Nasal cavity respiratory epithelium epithelial cell of viscerocranial mucosa (primary cell): Measurements from ENCODE around the gene TUB. TPM values are rescaled to one million over a fixed set of nuclear protein-coding genes. Genes with fewer than 3 reads are reported as not detected.

Experiments
- total RNA-seq: library from RNA; depleted of rRNA; stranded (reverse); fragments of >200 nt; gene quantifications from 2 replicates; pipeline ENCODE4 v1.2.3, GENCODE V29; 2014

Gene TUB
- under 0.01 and 0.57 TPM in 2 replicates for total RNA-seq

GRCh38 chr11:8080674-8081590 lies at the start of gene TUB:
TUB (plus strand) TSS chr11:8081211; CDS start chr11:8081511, 300 bp downstream.

Other genes starting within 250 kb of the TUB start
- gene OR10A6, start 149.9 kb upstream of the TUB start, total RNA-seq = 0.07 TPM in 1 of 2 replicates, not detected in the other
- not detected in 2 replicates for gene OR10A3, start 139.5 kb upstream of the TUB start, total RNA-seq
- 1.6 and 6.8 TPM in 2 replicates for gene NLRP10, start 115.8 kb upstream of the TUB start, total RNA-seq
- 194 and 269 TPM in 2 replicates for gene EIF3F, start 93.9 kb upstream of the TUB start, total RNA-seq
- 0.68 and 1.9 TPM in 2 replicates for gene RIC3, start 87.8 kb downstream of the TUB start, total RNA-seq
- 0.07 TPM in 1 of 2 replicates, not detected in the other for gene LMO1, start 182.7 kb downstream of the TUB start, total RNA-seq